ENCODE data around the gene KIF5C.

KIF5C gene

DNA sequence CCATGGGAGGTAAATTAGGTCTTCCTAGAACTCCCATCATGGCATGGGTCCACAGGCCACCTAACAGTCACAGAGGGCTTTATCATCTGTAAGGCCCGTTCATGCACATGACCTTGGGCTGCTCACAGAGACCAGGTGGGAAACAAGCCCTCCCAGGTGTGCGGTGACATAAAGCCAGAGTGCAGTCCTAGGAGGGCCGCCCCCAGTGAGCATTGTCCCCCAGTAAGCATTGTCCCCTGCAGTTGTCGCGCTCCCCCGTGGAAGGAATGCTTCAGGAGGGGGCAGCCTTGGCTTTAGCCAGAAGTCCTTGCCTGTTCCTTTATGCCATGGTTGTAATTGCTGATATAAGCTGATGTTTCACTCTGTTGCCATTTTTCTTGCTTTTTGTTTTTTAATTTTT is 121.8 kb downstream of the KIF5C start:
- H3K36me3 Mint-ChIP-seq (ENCODE audit: low read depth) = peaks cover 21% of the 10 kb centered on the region
- H3K4me3 Mint-ChIP-seq = no peak overlapping the region
- TF ChIP-seq, protein P1, sequence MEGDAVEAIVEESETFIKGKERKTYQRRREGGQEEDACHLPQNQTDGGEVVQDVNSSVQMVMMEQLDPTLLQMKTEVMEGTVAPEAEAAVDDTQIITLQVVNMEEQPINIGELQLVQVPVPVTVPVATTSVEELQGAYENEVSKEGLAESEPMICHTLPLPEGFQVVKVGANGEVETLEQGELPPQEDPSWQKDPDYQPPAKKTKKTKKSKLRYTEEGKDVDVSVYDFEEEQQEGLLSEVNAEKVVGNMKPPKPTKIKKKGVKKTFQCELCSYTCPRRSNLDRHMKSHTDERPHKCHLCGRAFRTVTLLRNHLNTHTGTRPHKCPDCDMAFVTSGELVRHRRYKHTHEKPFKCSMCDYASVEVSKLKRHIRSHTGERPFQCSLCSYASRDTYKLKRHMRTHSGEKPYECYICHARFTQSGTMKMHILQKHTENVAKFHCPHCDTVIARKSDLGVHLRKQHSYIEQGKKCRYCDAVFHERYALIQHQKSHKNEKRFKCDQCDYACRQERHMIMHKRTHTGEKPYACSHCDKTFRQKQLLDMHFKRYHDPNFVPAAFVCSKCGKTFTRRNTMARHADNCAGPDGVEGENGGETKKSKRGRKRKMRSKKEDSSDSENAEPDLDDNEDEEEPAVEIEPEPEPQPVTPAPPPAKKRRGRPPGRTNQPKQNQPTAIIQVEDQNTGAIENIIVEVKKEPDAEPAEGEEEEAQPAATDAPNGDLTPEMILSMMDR (IDR thresholded peaks at IDR 0.05; ENCODE audit: unreplicated experiment in 3 of 3) = no peak
- no peaks in the 10 kb centered on the region for H3K9me3 Mint-ChIP-seq
- peaks cover 4% of the 10 kb centered on the region for H3K27me3 Mint-ChIP-seq (ENCODE audit: low read depth)
- H3K4me1 Mint-ChIP-seq = peaks cover 26% of the 10 kb centered on the region
- peak overlapping the region in 1 of 3 experiments; percentile 57 for H3K27ac Mint-ChIP-seq

DNA sequence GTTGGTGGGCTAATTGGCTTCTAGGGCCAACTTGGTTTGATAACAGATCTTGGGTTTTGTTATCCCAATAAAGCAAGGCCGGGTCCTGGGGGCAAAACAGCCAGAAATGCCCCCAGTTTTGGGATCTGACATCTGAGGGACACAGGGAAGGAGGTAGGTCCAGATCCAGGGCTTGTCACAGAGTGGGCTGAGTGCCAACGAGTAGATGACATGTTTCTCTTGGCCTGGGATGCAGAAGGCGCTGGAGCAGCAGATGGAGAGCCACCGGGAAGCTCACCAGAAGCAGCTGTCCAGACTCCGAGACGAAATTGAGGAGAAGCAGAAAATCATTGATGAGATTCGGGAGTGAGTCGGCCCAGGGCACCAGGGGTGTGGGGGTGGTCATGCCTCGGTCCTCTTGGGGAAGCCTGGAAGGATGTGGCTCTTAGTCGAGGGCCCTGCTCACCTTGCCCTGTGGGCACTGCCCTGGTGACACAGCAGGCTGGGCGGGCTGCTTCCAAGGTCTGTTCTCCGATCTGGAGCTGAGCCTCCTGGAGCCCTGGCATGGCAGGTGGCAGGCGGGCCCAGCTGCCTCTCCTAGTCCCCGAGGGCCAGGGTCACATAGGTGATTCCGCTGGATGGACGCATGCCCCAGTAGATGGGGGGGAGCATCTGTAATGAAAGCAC is 123.3 kb downstream of the KIF5C start:
- H3K4me1 Mint-ChIP-seq = peaks cover 35% of the 10 kb centered on the region
- peak overlapping the region in 1 of 3 experiments; percentile 38 for H3K4me3 Mint-ChIP-seq
- H3K27me3 Mint-ChIP-seq (ENCODE audit: low read depth) = peaks cover 4% of the 10 kb centered on the region
- no peaks in the 10 kb centered on the region for H3K9me3 Mint-ChIP-seq
- TF ChIP-seq, protein P1 (IDR thresholded peaks at IDR 0.05; ENCODE audit: unreplicated experiment in 3 of 3) = no peak
- peak overlapping the region in 2 of 3 experiments; percentile 23 to 58 for H3K27ac Mint-ChIP-seq
- H3K36me3 Mint-ChIP-seq (ENCODE audit: low read depth) = peaks cover 34% of the 10 kb centered on the region

DNA sequence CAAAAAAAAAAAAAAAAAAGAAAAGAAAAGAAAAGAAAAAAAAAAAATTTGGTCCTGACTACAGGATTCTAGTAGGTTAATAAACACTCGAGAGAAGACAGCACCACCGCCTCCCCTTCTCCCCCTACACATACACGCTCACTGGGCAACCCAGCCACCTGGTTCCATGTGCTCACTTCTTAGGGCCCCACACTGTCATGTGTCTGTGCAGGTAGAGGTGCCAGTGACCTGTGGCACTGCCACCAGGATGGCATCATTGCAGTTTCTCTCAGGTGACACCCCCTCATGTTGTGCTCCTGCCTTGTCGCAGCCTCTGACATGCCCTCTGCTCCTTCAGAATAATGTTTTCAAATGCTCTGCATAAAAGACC is 123.8 kb downstream of the KIF5C start:
- H3K9me3 Mint-ChIP-seq = no peaks in the 10 kb centered on the region
- peak overlapping the region in 2 of 3 experiments; percentile 50 to 61 for H3K27ac Mint-ChIP-seq
- TF ChIP-seq, protein P1 (IDR thresholded peaks at IDR 0.05; ENCODE audit: unreplicated experiment in 3 of 3) = no peak
- no peak overlapping the region for H3K4me3 Mint-ChIP-seq
- H3K36me3 Mint-ChIP-seq (ENCODE audit: low read depth) = peaks cover 36% of the 10 kb centered on the region
- H3K4me1 Mint-ChIP-seq = peaks cover 41% of the 10 kb centered on the region
- peaks cover 4% of the 10 kb centered on the region for H3K27me3 Mint-ChIP-seq (ENCODE audit: low read depth)

DNA sequence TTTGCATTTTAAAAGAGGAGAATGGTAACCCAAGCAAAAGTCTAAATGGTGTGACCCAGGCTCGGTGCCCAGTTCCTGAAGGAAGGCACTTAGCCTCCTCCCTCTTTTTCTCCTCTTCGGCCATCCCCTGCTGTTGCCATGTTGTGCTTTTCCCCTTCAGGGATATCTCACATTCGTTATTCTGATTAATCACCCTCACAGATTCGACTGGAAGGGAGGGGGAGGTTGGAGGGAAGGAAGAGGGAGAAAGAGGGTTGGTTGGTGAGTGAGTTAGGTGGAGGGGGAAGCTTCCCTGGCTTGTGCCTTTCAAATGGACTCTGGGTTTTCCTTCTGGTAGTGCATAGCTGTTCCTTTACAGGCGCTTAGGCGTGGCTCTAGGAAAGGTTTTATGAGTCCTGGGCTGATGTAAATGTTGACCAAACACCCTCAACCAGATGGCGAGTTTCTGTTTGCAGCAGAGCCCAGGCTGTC is 124.5 kb downstream of the KIF5C start:
- Mint-ChIP-seq H3K9me3 (no peaks in the 10 kb centered on the region), H3K36me3 (ENCODE audit: low read depth) (peaks cover 36% of the 10 kb centered on the region), H3K27ac (peak overlapping the region in 2 of 3 experiments; percentile 61 to 73), H3K4me1 (peaks cover 47% of the 10 kb centered on the region), H3K4me3 (no peak overlapping the region), H3K27me3 (ENCODE audit: low read depth) (peaks cover 4% of the 10 kb centered on the region)
- TF ChIP-seq, protein P1 (IDR thresholded peaks at IDR 0.05; ENCODE audit: unreplicated experiment in 3 of 3) = no peak

DNA sequence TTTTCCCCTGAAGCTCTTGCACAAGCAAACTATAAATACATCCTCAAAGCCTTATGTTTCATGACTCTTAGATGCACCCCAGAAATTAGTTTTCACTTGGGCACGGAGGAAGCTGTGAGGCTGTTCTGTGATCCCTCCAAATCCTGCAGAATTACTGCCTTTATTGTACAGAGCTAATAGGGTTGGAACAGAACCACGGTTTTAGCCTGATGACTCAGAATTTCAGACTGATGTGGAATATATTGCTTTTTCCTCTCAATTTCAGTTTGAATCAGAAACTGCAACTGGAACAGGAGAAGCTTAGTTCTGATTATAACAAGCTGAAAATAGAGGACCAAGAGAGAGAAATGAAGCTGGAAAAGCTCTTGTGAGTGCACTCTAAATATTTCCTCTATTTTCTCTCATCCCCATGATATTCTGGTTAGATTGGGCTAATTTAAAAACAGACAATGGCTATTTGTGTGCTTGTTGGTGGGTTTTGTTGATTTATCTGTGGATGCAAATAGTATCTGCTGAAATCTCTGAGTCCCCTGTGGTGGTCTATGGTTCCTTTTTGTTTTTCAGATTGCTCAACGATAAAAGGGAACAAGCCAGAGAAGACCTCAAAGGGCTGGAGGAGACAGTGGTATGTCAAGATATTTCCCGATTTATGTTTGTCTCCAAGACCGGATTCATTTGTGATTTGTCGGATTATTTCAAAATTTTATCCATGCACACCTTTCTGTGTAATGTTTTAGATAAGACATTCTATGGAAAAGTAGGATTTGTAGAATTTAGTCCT is 125.3 kb downstream of the KIF5C start:
- H3K27me3 Mint-ChIP-seq (ENCODE audit: low read depth) = peaks cover 4% of the 10 kb centered on the region
- H3K4me3 Mint-ChIP-seq = no peak overlapping the region
- TF ChIP-seq, protein P1 (IDR thresholded peaks at IDR 0.05; ENCODE audit: unreplicated experiment in 3 of 3) = no peak
- H3K27ac Mint-ChIP-seq = peak overlapping the region in 2 of 3 experiments; percentile 44 to 61
- H3K9me3 Mint-ChIP-seq = no peaks in the 10 kb centered on the region
- peaks cover 30% of the 10 kb centered on the region for H3K36me3 Mint-ChIP-seq (ENCODE audit: low read depth)
- H3K4me1 Mint-ChIP-seq = peaks cover 56% of the 10 kb centered on the region

Measured in nephron (organoid).